Endothelial cell (in vitro differentiated cells): ENCODE measurements around the gene CHRM3. TPM values are rescaled to one million over a fixed set of nuclear protein-coding genes. Genes with fewer than 3 reads are reported as not detected.

ENCODE experiments used
- DNase-seq: peaks from one replicate; pipeline ENCODE4 v3.0.0; 2021; ENCODE audit warnings: low spot score
- H3K27ac Mint-ChIP-seq: one replicate; pipeline ENCODE4 v1.8.0; 2021; ENCODE audit warnings: mixed read lengths, inconsistent platforms; ENCODE audit not compliant: unreplicated experiment
- H3K27me3 Mint-ChIP-seq: one replicate; pipeline ENCODE4 v1.8.0; 2021; ENCODE audit warnings: mild to moderate bottlenecking, moderate library complexity, mixed read lengths, inconsistent platforms; ENCODE audit not compliant: unreplicated experiment
- H3K36me3 Mint-ChIP-seq: one replicate; pipeline ENCODE4 v1.8.0; 2021; ENCODE audit warnings: mild to moderate bottlenecking, low read depth, mixed read lengths, inconsistent platforms; ENCODE audit not compliant: unreplicated experiment
- H3K4me1 Mint-ChIP-seq: one replicate; pipeline ENCODE4 v1.8.0; 2021; ENCODE audit warnings: mild to moderate bottlenecking, mixed read lengths, inconsistent platforms; ENCODE audit not compliant: unreplicated experiment
- H3K4me3 Mint-ChIP-seq: one replicate; pipeline ENCODE4 v1.8.0; 2021; ENCODE audit warnings: mild to moderate bottlenecking, mixed read lengths, inconsistent platforms; ENCODE audit not compliant: unreplicated experiment
- H3K9me3 Mint-ChIP-seq: one replicate; pipeline ENCODE4 v1.8.0; 2021; ENCODE audit warnings: mixed read lengths, inconsistent platforms; ENCODE audit not compliant: unreplicated experiment
- long read RNA-seq: library from polyadenylated mRNA; unstranded; transcript quantifications from one replicate; pipeline ENCODE4 v2.0.0, GENCODE V29; 2020; ENCODE audit not compliant: unreplicated experiment
- total RNA-seq: library from RNA; stranded (reverse); fragmentation: NEBNext Ultra II Directional; extraction: Animal tissue kit (Norgen Biotek cat#: 25700); gene quantifications from one replicate; pipeline ENCODE4 v1.2.1, GENCODE V29; 2021; ENCODE audit not compliant: unreplicated experiment
- TF ChIP-seq, protein P1 (sequence below): fragments of 200-600 bp; sonication (generic); IDR thresholded peaks from one replicate; pipeline ENCODE4 v1.5.0; 2021; ENCODE audit warnings: antibody characterized with exemption; ENCODE audit not compliant: unreplicated experiment

CHRM3 gene
- total RNA-seq: 41.7 TPM
- long read RNA-seq, partial matches to known transcripts: 2 of 11 reads
- long read RNA-seq, other reads (novel, unspliced or antisense): 9 of 11 reads

DNA sequence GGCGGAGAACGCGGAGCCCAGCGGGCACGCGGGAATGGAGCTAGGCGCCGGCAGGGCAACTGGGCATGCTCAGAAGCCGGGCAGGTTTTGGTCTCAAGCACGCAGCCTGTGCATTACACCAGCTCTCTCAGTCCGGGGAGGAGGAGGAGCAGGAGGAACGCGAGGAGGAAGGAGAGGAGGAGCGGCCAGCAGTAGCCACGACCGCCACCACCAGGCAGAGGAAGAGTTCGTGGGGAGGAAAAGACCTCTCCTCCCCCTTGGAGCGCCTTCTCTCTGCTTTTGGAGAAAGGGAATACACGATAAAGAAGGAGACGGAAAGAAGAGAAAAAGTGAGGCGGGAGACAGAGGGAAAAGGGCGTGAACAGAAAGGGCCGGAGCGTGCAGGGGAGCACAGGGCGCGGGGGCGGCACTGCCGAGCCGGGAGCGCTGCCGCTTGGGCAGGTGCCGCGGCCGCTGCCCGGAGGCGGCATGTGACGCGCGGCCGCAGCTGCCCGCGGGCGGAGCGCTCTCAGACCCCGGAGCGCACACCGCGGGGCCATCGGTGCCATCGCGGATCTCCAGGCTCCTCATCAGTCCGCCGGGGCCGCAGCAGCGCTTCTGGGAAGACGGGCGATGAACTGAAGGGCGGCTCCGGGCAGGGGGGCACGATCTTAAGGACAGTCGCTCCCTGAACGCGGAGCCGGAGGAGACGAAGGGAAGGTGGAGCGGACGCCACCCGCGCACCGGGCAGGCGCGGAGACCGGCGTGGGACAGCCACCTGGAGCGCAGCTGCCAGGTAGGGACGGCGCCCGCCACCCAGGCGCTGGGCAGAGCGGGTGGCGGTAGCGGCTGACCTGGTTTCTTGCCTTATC is at the start of gene CHRM3:
Gene CHRM3, plus strand, starts transcription at position 116 of the 851 bp plus-strand sequence. CDS start 520,884 bp downstream, outside the sequence.
- peak; percentile 79 for DNase-seq
- Mint-ChIP-seq H3K27ac (peak within 1 kb of the TSS; percentile 87), H3K36me3 (peaks cover 4% of the 10 kb centered on the region), H3K4me3 (peak within 1 kb of the TSS; percentile 98), H3K27me3 (peaks cover 6% of the 10 kb centered on the region), H3K9me3 (no peaks in the 10 kb centered on the region), H3K4me1 (peaks cover 33% of the 10 kb centered on the region)
- TF ChIP-seq, protein P1, sequence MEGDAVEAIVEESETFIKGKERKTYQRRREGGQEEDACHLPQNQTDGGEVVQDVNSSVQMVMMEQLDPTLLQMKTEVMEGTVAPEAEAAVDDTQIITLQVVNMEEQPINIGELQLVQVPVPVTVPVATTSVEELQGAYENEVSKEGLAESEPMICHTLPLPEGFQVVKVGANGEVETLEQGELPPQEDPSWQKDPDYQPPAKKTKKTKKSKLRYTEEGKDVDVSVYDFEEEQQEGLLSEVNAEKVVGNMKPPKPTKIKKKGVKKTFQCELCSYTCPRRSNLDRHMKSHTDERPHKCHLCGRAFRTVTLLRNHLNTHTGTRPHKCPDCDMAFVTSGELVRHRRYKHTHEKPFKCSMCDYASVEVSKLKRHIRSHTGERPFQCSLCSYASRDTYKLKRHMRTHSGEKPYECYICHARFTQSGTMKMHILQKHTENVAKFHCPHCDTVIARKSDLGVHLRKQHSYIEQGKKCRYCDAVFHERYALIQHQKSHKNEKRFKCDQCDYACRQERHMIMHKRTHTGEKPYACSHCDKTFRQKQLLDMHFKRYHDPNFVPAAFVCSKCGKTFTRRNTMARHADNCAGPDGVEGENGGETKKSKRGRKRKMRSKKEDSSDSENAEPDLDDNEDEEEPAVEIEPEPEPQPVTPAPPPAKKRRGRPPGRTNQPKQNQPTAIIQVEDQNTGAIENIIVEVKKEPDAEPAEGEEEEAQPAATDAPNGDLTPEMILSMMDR: no peak

DNA sequence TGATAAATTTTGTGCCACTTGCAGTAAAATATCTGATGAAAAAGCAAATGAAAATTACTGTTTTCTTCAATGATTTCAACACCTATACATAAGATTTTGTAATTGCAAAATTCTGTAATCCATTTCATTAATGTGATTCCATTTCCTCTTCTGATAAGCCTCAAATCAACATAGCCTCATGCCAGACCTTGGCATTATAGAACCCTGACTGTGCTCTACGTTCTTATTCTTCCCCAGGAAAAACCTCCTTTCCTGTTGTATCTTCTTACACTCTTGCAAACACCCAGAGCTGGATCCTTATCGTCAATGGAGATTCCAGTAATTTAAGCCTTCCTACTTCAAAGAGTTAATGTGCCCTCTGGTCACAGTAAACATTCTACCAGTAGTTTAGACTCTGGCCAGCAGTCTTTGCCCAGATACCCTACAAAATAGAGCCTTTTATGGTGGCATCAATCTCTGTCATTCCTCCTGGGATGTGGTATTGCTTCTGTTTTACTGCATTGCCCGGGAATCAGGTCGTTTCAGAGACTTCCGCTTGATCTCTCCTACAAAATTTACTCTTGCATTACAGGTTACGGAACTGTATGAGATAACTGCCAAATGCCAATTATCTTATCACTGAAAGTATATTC is 48.5 kb upstream of the CHRM3 start:
- Mint-ChIP-seq H3K4me1 (peaks cover 7% of the 10 kb centered on the region), H3K9me3 (no peaks in the 10 kb centered on the region), H3K27ac (no peak overlapping the region), H3K27me3 (no peaks in the 10 kb centered on the region), H3K36me3 (no peaks in the 10 kb centered on the region), H3K4me3 (no peak overlapping the region)
- no peak for DNase-seq
- TF ChIP-seq, protein P1: no peak

DNA sequence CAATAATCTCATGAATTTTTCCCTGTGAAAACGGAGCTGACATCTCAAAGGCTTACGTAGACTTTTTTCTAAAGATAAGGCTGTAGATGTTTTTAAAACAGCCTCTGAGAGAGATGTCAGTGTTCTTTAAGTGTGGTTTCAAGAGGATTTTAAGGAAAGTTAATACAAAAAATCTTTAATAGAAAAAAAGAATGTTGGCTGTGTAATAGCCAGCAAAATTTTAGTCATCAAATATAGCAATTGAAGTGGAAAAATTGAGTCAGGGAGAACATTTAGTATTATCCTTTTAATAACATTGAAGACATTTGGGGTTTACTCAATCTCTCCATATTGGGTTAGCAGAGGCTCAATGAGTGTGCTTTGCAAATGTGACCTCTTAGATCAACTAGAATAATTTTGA is 38.6 kb upstream of the CHRM3 start:
- DNase-seq: no peak
- H3K4me1 Mint-ChIP-seq: no peaks in the 10 kb centered on the region
- no peaks in the 10 kb centered on the region for H3K9me3 Mint-ChIP-seq
- no peak overlapping the region for H3K27ac Mint-ChIP-seq
- H3K27me3 Mint-ChIP-seq: no peaks in the 10 kb centered on the region
- TF ChIP-seq, protein P1: no peak
- H3K4me3 Mint-ChIP-seq: no peak overlapping the region
- no peaks in the 10 kb centered on the region for H3K36me3 Mint-ChIP-seq

DNA sequence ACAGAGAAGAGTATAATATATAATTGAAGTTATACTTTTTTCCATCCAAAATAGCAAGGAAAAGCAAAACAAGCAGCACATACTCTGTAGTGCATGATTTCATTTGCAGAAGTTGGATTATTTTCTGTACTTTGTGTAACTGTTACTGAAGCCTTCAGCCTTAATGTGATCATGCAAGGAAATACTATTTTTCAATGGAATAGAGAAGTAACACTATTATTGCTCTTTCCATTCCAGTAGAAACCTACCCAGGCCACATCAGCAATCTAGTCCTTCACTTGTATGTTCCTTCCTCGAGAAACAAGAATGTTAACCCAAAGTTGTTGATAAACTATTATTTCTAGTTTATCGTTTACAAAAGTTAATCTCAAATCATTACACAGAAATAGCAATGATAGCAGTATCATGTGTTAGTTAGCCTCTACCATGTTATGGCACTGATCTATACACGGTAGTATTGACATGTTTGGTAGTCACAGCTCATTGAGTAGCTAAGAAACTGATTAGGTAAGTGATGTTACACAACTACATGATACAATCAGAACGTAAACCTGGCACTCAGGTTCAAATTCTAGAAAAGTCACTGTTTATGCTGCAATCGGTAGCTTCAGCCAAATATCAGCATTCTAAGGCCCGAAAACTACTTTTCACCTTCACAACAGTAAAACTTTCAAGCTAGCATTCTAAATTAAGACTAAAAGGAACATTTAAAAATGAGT is 37.6 kb upstream of the CHRM3 start:
- no peaks in the 10 kb centered on the region for H3K9me3 Mint-ChIP-seq
- TF ChIP-seq, protein P1: no peak
- no peaks in the 10 kb centered on the region for H3K27me3 Mint-ChIP-seq
- H3K4me3 Mint-ChIP-seq: no peak overlapping the region
- H3K4me1 Mint-ChIP-seq: no peaks in the 10 kb centered on the region
- DNase-seq: no peak
- H3K27ac Mint-ChIP-seq: no peak overlapping the region
- H3K36me3 Mint-ChIP-seq: no peaks in the 10 kb centered on the region
